Caco-2 (cell line): Measurements from ENCODE around the gene EMD. TPM values are rescaled to one million over a fixed set of nuclear protein-coding genes. Genes with fewer than 3 reads are reported as not detected.

Experiments used
- BruUV-seq: library from RNA; stranded (reverse); fragments of 400-500 nt; replicated peaks from 2 replicates; lab custom pipeline; 2021; lab: Mats Ljungman, UMichigan
- CTCF ChIA-PET: fragments of 300-600 bp; sonication (Branson Sonifier 250); formaldehyde crosslinking; loops from one replicate; lab custom pipeline; 2022; ENCODE audit warnings: antibody characterized with exemption; lab: Charles Lee
- POLR2A ChIA-PET: fragments of 300-600 bp; sonication (Branson Sonifier 250); formaldehyde crosslinking; loops from one replicate; lab custom pipeline; 2022; ENCODE audit warnings: antibody characterized with exemption; lab: Charles Lee
- DNase-seq, 2 experiments: peaks; one replicate each; pipeline versions ENCODE4 v3.0.0 to v3.0.0-alpha.2; 2020 to 2022
- H3K27me3 ChIP-seq: replicated peaks from 2 replicates; pipeline ENCODE4 v1.6.0; 2011; ENCODE audit warnings: low read length; ENCODE audit not compliant: control insufficient read depth, insufficient read depth
- H3K36me3 ChIP-seq: 2 replicates; pipeline ENCODE4 v1.5.1; 2011; ENCODE audit warnings: low read length; ENCODE audit not compliant: control insufficient read depth, insufficient read depth
- H3K4me1 ChIP-seq: fragments of 250-450 bp; sonication (Bioruptor Pico); 2 replicates; pipeline ENCODE4 v1.5.1; 2020; ENCODE audit warnings: mild to moderate bottlenecking
- H3K4me3 ChIP-seq: 2 replicates; pipeline ENCODE4 v1.5.1; 2011; ENCODE audit warnings: low read depth, mild to moderate bottlenecking, control low read depth, low read length
- H3K9me3 ChIP-seq: fragments of 250-450 bp; sonication (Bioruptor Pico); 2 replicates; pipeline ENCODE4 v1.5.1; 2020; ENCODE audit warnings: mild to moderate bottlenecking, moderate library complexity
- H3K27ac Mint-ChIP-seq: one replicate; pipeline ENCODE4 v1.8.0; 2022; ENCODE audit warnings: mixed read lengths; ENCODE audit not compliant: unreplicated experiment
- H3K27me3 Mint-ChIP-seq: one replicate; pipeline ENCODE4 v1.8.0; 2022; ENCODE audit warnings: mixed read lengths; ENCODE audit not compliant: insufficient read depth, unreplicated experiment
- H3K36me3 Mint-ChIP-seq: one replicate; pipeline ENCODE4 v1.8.0; 2022; ENCODE audit warnings: mild to moderate bottlenecking, mixed read lengths; ENCODE audit not compliant: insufficient read depth, unreplicated experiment
- H3K4me1 Mint-ChIP-seq: one replicate; pipeline ENCODE4 v1.8.0; 2022; ENCODE audit warnings: low read depth, mixed read lengths; ENCODE audit not compliant: unreplicated experiment
- H3K4me3 Mint-ChIP-seq: one replicate; pipeline ENCODE4 v1.8.0; 2022; ENCODE audit warnings: mild to moderate bottlenecking, moderate library complexity, mixed read lengths; ENCODE audit not compliant: unreplicated experiment
- H3K9me3 Mint-ChIP-seq: one replicate; pipeline ENCODE4 v1.8.0; 2022; ENCODE audit warnings: mixed read lengths; ENCODE audit not compliant: unreplicated experiment
- intact Hi-C: fragments of 100-400 bp; cut with micrococcal nuclease; formaldehyde crosslinking; loops from one replicate; pipeline ENCODE4 v1.10.0; 2022; ENCODE audit not compliant: unreplicated experiment
- total RNA-seq: library from RNA; stranded (reverse); gene quantifications from 2 replicates; pipeline ENCODE4 v1.2.3, GENCODE V29; 2022
- TF ChIP-seq, protein P1 (sequence below), 2 experiments: fragments of 200-600 bp in 1 of 2; IDR thresholded peaks; 1 replicate in 1 of 2; 2 replicates in 1 of 2; pipeline versions ENCODE4 v1.5.1 to v1.8.0; 2011 to 2022; ENCODE audit warnings: antibody characterized with exemption in 1 of 2, control low read depth in 1 of 2, inconsistent platforms in 1 of 2, low read depth in 1 of 2, low read length in 1 of 2, mild to moderate bottlenecking in 1 of 2, moderate library complexity in 1 of 2; ENCODE audit not compliant: insufficient read depth in 1 of 2, severe bottlenecking in 1 of 2, unreplicated experiment in 1 of 2

EMD gene
- total RNA-seq, 1 experiment from 2014 or later = 70.1 TPM

DNA sequence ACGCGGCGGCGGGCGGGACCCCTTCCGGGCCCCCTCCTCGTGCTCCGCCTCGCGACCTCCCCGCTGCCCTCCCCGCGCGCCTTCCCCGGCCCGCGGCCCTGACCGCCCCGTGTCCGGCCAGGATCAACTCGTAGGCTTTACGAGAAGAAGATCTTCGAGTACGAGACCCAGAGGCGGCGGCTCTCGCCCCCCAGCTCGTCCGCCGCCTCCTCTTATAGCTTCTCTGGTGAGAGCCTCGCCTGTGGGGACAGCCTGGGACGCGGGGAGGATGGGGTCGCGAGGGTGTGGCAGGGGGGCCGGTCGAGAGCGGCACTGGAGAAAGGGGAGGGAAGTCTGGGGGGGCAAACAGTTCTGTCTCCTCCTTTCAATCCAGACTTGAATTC is 465 bp downstream of the EMD start:
- Histone ChIP-seq H3K27me3 (no peaks in the 10 kb centered on the region), H3K4me3 (peak overlapping the region; percentile 81), H3K36me3 (peaks cover 2% of the 10 kb centered on the region; the same call in 1 of the 2 replicates), H3K4me1 (no peaks in the 10 kb centered on the region), H3K9me3 (no peaks in the 10 kb centered on the region)
- Mint-ChIP-seq H3K27ac (peak overlapping the region; percentile 94), H3K36me3 (peaks cover 63% of the 10 kb centered on the region), H3K9me3 (no peaks in the 10 kb centered on the region), H3K4me1 (peaks cover 6% of the 10 kb centered on the region), H3K27me3 (no peaks in the 10 kb centered on the region), H3K4me3 (peak overlapping the region; percentile 80)
- CTCF ChIA-PET = no interaction called here
- TF ChIP-seq, protein P1, sequence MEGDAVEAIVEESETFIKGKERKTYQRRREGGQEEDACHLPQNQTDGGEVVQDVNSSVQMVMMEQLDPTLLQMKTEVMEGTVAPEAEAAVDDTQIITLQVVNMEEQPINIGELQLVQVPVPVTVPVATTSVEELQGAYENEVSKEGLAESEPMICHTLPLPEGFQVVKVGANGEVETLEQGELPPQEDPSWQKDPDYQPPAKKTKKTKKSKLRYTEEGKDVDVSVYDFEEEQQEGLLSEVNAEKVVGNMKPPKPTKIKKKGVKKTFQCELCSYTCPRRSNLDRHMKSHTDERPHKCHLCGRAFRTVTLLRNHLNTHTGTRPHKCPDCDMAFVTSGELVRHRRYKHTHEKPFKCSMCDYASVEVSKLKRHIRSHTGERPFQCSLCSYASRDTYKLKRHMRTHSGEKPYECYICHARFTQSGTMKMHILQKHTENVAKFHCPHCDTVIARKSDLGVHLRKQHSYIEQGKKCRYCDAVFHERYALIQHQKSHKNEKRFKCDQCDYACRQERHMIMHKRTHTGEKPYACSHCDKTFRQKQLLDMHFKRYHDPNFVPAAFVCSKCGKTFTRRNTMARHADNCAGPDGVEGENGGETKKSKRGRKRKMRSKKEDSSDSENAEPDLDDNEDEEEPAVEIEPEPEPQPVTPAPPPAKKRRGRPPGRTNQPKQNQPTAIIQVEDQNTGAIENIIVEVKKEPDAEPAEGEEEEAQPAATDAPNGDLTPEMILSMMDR (IDR thresholded peaks at IDR 0.05; ENCODE audit: insufficient read depth in 1 of 2, low read depth in 1 of 2, low read length in 1 of 2, severe bottlenecking in 1 of 2, unreplicated experiment in 1 of 2) = no peak
- POLR2A ChIA-PET = interaction anchor here (0.6 to 1.5 kb wide), 3 partner anchors 8 to 111 kb away, joined by 3 to 5 read pairs (median 5); partner anchors contain the start of genes RPL10 and SLC10A3
- intact Hi-C loops = loop anchor here (10.0 kb wide), 1 partner anchor 405 kb away; the partner anchor contains the start of genes HCFC1 and TMEM187
- BruUV-seq = no TSS peak
- DNase-seq = no peak

DNA sequence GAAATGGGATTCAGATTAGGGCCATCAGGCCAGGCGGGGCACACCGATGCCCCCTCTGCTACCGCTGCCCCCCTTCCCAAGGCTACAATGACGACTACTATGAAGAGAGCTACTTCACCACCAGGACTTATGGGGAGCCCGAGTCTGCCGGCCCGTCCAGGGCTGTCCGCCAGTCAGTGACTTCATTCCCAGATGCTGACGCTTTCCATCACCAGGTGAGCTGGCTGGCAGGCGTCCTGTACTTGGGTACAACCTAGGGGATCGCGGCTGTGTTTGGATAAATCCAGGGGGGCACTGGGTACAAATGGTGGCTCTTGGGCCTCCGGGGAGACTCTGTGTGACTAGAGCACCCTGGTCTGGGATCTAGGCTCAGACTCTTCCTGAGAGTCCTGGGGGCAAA is 1.1 kb downstream of the EMD start:
- TSS peak; percentile 77 for BruUV-seq
- H3K27me3 Mint-ChIP-seq = no peaks in the 10 kb centered on the region
- TF ChIP-seq, protein P1 (IDR thresholded peaks at IDR 0.05; ENCODE audit: insufficient read depth in 1 of 2, low read depth in 1 of 2, low read length in 1 of 2, severe bottlenecking in 1 of 2, unreplicated experiment in 1 of 2) = no peak
- Histone ChIP-seq H3K27me3 (no peaks in the 10 kb centered on the region), H3K36me3 (peaks cover 2% of the 10 kb centered on the region; the same call in 1 of the 2 replicates), H3K4me3 (peak overlapping the region; percentile 81), H3K4me1 (no peaks in the 10 kb centered on the region), H3K9me3 (no peaks in the 10 kb centered on the region)
- ChIA-PET CTCF (no interaction called here), POLR2A (interaction anchor here (1.5 kb wide), 1 partner anchor 9 kb away, joined by 3 read pairs; no protein-coding TSS in a partner anchor)
- H3K9me3 Mint-ChIP-seq = no peaks in the 10 kb centered on the region
- intact Hi-C loops = no loop called here
- peaks cover 6% of the 10 kb centered on the region for H3K4me1 Mint-ChIP-seq
- DNase-seq = no peak
- peak overlapping the region; percentile 80 for H3K4me3 Mint-ChIP-seq
- peaks cover 58% of the 10 kb centered on the region for H3K36me3 Mint-ChIP-seq
- peak overlapping the region; percentile 94 for H3K27ac Mint-ChIP-seq

DNA sequence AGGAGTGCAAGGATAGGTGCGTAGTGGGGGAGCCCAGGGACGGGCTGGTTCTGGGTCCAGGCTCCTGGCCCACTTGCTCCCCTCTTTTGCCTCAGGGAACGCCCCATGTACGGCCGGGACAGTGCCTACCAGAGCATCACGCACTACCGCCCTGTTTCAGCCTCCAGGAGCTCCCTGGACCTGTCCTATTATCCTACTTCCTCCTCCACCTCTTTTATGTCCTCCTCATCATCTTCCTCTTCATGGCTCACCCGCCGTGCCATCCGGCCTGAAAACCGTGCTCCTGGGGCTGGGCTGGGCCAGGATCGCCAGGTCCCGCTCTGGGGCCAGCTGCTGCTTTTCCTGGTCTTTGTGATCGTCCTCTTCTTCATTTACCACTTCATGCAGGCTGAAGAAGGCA is 1.7 kb downstream of the EMD start:
- H3K36me3 ChIP-seq = peaks cover 2% of the 10 kb centered on the region; the same call in 1 of the 2 replicates
- no TSS peak for BruUV-seq
- no peaks in the 10 kb centered on the region for H3K4me1 ChIP-seq
- Mint-ChIP-seq H3K27ac (peak overlapping the region; percentile 68), H3K9me3 (no peaks in the 10 kb centered on the region), H3K4me1 (peaks cover 6% of the 10 kb centered on the region), H3K27me3 (no peaks in the 10 kb centered on the region), H3K4me3 (peak overlapping the region; percentile 80), H3K36me3 (peaks cover 57% of the 10 kb centered on the region)
- no peaks in the 10 kb centered on the region for H3K9me3 ChIP-seq
- DNase-seq = no peak
- H3K4me3 ChIP-seq = no peak overlapping the region; the same call in 1 of the 2 replicates
- TF ChIP-seq, protein P1 (IDR thresholded peaks at IDR 0.05; ENCODE audit: insufficient read depth in 1 of 2, low read depth in 1 of 2, low read length in 1 of 2, severe bottlenecking in 1 of 2, unreplicated experiment in 1 of 2) = no peak
- ChIA-PET POLR2A (no interaction called here), CTCF (no interaction called here)
- no peaks in the 10 kb centered on the region for H3K27me3 ChIP-seq
- intact Hi-C loops = no loop called here
